Epithelial cell of proximal tubule (primary cell): ENCODE measurements around the gene RGS6. TPM values are rescaled to one million over a fixed set of nuclear protein-coding genes. Genes with fewer than 3 reads are reported as not detected.

ENCODE experiments used
- DNase-seq: peaks from one replicate; pipeline ENCODE4 v3.0.0-alpha.2; 2011; ENCODE audit warnings: low read depth
- H3K4me3 ChIP-seq: 2 replicates; pipeline ENCODE4 v1.5.1; 2011; ENCODE audit warnings: low read depth, mild to moderate bottlenecking, low read length
- total RNA-seq: library from RNA; depleted of rRNA; stranded (reverse); fragments of >200 nt; gene quantifications from 2 replicates; pipeline ENCODE4 v1.2.3, GENCODE V29; 2015
- TF ChIP-seq, protein P1 (sequence below): conservative IDR thresholded peaks from 2 replicates; pipeline ENCODE4 v1.5.1; 2012; ENCODE audit warnings: low read depth, mild to moderate bottlenecking, low read length

Gene RGS6
- total RNA-seq, 1 donor from 2014 or later, result not detected

DNA sequence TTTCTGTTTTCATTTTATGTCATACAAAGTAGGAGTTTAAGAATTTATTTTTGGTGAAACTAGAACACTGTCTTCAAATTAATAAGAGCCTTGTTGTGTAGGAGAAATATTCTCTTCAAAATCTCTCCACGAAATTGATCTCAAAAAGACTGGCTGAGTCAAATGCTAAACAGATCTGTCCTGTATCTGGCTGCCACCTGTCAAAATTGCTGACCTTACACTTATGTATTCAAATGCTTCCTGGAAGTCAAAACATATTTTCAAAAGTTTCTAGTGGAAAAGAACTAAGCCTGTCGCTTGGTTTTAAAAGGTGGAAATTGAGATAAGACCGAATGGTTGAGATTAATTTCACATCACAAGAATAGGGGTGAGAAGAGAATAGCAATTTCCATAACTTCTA is 121.4 kb downstream of the RGS6 start:
- TF ChIP-seq, protein P1, sequence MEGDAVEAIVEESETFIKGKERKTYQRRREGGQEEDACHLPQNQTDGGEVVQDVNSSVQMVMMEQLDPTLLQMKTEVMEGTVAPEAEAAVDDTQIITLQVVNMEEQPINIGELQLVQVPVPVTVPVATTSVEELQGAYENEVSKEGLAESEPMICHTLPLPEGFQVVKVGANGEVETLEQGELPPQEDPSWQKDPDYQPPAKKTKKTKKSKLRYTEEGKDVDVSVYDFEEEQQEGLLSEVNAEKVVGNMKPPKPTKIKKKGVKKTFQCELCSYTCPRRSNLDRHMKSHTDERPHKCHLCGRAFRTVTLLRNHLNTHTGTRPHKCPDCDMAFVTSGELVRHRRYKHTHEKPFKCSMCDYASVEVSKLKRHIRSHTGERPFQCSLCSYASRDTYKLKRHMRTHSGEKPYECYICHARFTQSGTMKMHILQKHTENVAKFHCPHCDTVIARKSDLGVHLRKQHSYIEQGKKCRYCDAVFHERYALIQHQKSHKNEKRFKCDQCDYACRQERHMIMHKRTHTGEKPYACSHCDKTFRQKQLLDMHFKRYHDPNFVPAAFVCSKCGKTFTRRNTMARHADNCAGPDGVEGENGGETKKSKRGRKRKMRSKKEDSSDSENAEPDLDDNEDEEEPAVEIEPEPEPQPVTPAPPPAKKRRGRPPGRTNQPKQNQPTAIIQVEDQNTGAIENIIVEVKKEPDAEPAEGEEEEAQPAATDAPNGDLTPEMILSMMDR, result no peak
- H3K4me3 ChIP-seq, result no peak overlapping the region
- DNase-seq, result no peak

DNA sequence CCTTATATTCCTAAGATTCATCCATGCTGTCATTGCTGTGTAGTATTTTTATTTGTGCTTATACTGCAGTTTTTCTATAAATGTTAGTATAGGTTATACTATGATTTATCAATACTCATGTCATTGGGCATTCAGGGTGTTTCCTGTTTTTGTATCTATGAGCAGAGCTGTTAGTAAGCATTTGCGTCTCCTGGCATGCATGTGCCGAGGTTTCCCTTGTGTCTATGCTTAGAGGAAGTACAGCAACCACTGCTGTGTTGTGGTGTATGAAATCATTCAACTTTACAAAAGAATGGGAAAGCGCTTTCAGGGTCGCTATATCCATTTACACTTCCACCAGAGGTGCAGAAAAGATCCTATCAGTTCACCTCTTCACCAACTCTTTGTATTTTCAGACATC is 122.7 kb downstream of the RGS6 start:
- TF ChIP-seq, protein P1, result no peak
- no peak overlapping the region for H3K4me3 ChIP-seq
- no peak for DNase-seq

DNA sequence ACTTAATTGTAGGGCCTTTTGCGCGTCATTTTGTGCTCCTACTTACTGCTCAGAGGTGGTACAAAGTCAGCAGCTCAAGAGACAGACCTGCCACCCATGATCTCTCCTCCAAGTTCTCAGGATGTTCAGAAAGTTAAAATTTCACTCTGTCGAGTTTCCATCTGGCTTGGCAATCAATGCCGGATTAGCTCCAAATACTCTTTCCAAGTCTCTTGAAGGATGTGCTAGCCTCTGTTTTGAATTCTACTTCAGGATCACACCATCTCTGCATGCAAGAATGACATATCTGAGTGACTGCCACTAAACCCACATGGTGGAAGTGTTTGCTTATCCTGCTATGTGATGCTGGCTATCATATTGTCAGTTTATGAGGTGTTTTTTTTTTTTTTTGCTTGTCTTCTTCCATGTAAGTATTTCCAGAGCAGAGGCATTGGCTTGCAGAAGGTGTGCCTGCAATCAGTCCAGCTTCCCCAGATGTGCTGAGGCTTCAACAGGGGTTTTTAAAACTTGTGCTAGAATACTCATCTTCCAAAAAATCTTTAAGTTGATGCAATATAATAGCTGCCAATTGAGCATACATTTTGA is 125.6 kb downstream of the RGS6 start:
- no peak for DNase-seq
- TF ChIP-seq, protein P1, result no peak
- H3K4me3 ChIP-seq, result no peak overlapping the region

DNA sequence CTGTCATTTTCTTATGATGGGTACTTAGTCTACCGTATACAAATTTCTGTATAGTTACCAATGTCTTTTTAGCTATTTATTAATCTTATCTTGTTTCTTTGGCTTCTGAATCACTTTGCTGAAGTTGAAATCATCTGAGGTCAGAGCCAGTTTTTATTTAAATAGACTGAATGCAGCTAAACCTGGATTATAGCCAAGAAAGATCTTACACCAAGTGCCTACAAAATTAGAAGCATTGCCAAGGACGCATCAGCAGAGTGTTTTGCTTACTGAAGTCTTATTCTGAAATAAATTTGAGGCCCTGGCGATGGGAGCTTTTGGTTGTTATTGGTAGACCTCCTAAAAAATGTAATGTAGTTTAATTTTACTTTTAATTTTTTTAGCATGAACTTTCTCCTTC is 128.2 kb downstream of the RGS6 start:
- no peak overlapping the region for H3K4me3 ChIP-seq
- no peak for DNase-seq
- TF ChIP-seq, protein P1, result no peak

DNA sequence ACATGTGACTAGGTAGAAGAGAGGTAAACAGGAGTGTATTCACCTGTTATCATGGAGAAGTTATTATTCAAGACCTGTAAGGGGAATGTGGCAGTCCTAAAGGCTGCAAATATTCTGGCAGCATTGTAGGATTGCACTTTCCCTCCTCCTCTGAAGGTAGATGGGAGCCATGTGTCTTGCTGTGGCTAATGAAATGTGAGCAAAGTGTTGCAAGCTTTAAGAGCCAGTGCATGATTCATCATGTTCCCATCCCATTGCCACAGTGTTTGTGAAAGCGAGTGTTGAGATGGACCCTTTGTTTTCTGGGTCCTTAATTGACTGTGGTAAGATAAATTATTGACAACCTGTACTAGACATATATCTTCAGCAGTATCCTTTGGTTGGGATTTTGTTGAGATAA is 128.7 kb downstream of the RGS6 start:
- no peak overlapping the region for H3K4me3 ChIP-seq
- no peak for DNase-seq
- TF ChIP-seq, protein P1, result no peak

DNA sequence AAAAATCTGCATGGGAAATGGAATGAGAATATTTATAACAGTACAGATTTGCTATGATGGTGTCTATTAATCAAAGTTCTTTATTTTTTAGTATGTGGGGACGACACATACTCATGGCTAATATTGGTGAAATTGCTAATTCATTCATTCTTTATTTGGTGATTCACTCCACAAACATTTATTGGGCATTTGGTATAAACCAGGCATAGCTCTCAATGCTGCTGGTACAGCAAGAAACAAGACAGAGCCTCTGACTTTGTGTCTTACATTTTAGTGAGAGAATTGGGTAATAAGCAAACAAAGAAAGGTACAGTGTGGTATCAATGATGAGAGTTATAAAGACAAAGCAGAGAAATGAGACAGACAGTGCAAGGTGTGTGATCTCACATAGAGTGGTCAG is 129.5 kb downstream of the RGS6 start:
- no peak overlapping the region for H3K4me3 ChIP-seq
- DNase-seq, result no peak
- TF ChIP-seq, protein P1, result no peak

DNA sequence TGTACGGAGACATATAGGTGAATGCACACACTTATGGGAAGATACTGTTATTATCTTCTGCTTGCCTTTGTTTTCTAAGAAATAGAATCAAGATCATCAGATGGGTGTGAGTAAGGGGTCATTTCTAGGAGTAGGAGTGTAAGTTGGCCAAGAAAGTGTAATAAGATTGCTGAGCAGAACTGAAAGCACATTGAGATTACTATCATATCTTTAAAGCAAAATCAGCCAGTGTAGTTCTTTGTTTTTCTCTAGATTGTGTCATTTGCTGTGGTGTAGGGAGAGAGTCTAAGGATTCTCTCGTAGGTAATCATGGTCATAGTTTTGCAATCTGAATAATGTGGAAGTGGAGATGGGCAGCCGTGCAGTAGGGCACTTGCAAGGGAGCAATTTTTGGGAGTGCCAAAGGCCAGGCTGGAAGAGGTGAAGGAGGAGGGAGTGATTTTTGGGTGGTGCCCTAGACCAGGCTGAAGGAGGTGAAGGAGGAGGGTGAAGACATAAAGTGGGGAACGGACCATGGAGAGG is 131.6 kb downstream of the RGS6 start:
- H3K4me3 ChIP-seq, result no peak overlapping the region
- TF ChIP-seq, protein P1, result no peak
- DNase-seq, result no peak
